ENCODE results near the gene CPA4. TPM values are rescaled to one million over a fixed set of nuclear protein-coding genes. Genes with fewer than 3 reads are reported as not detected.

Gene CPA4
- total and polyA plus RNA-seq, 8 donors: 0.20 to 1.5 (median 0.56) TPM

GRCh38 chr7:130303127-130303526 is 10.2 kb downstream of the CPA4 start:
- H3K27me3 ChIP-seq: no peaks in the 10 kb centered on the region
- H3K4me3 ChIP-seq: no peak overlapping the region
- H3K27ac ChIP-seq: no peak overlapping the region
- DNase-seq (no peak), ATAC-seq (no peak)
- no peaks in the 10 kb centered on the region for H3K36me3 ChIP-seq
- no peaks in the 10 kb centered on the region for H3K4me1 ChIP-seq
- H3K9me3 ChIP-seq: no peaks in the 10 kb centered on the region
- no peak for TF ChIP-seq CTCF (IDR thresholded peaks at IDR 0.05)
- intact Hi-C loops (cut with DNase I): no loop called here

- TF ChIP-seq CTCF (IDR thresholded peaks at IDR 0.05): no peak
- no peak overlapping the region for H3K4me3 ChIP-seq
- intact Hi-C loops (cut with DNase I): no loop called here
- H3K4me1 ChIP-seq: no peaks in the 10 kb centered on the region
- H3K27me3 ChIP-seq: no peaks in the 10 kb centered on the region
- ATAC-seq (no peak), DNase-seq (no peak)
- H3K36me3 ChIP-seq: no peaks in the 10 kb centered on the region
- H3K9me3 ChIP-seq: no peaks in the 10 kb centered on the region
- no peak overlapping the region for H3K27ac ChIP-seq
Measured at GRCh38 chr7:130303551-130303950, 10.6 kb downstream of the CPA4 start.

- no peak for TF ChIP-seq CTCF (IDR thresholded peaks at IDR 0.05)
- H3K27ac ChIP-seq: no peak overlapping the region
- DNase-seq: no peak
- no peak overlapping the region for H3K4me3 ChIP-seq
- H3K36me3 ChIP-seq: no peaks in the 10 kb centered on the region
- H3K9me3 ChIP-seq: no peaks in the 10 kb centered on the region
- intact Hi-C loops (cut with DNase I): no loop called here
- ATAC-seq: no peak
- H3K4me1 ChIP-seq: no peaks in the 10 kb centered on the region
- no peaks in the 10 kb centered on the region for H3K27me3 ChIP-seq
Measured at GRCh38 chr7:130303982-130304381, 11.0 kb downstream of the CPA4 start.

- Histone ChIP-seq H3K36me3 (no peaks in the 10 kb centered on the region), H3K27me3 (no peaks in the 10 kb centered on the region), H3K27ac (no peak overlapping the region), H3K4me1 (no peaks in the 10 kb centered on the region), H3K9me3 (no peaks in the 10 kb centered on the region), H3K4me3 (no peak overlapping the region)
- intact Hi-C loops (cut with DNase I): no loop called here
- no peak for TF ChIP-seq CTCF (IDR thresholded peaks at IDR 0.05)
- no peak for ATAC-seq
- no peak for DNase-seq
Measured at GRCh38 chr7:130304878-130305277, 11.9 kb downstream of the CPA4 start.

GRCh38 chr7:130305433-130306042 is 12.6 kb downstream of the CPA4 start:
- no peak for ATAC-seq
- H3K4me3 ChIP-seq: no peak overlapping the region
- DNase-seq: no peak
- no peaks in the 10 kb centered on the region for H3K4me1 ChIP-seq
- no peaks in the 10 kb centered on the region for H3K27me3 ChIP-seq
- intact Hi-C loops (cut with DNase I): no loop called here
- H3K27ac ChIP-seq: no peak overlapping the region
- no peak for TF ChIP-seq CTCF (IDR thresholded peaks at IDR 0.05)
- no peaks in the 10 kb centered on the region for H3K9me3 ChIP-seq
- H3K36me3 ChIP-seq: no peaks in the 10 kb centered on the region
